ENCODE measurements around the gene CCDC9B.

CCDC9B gene

DNA sequence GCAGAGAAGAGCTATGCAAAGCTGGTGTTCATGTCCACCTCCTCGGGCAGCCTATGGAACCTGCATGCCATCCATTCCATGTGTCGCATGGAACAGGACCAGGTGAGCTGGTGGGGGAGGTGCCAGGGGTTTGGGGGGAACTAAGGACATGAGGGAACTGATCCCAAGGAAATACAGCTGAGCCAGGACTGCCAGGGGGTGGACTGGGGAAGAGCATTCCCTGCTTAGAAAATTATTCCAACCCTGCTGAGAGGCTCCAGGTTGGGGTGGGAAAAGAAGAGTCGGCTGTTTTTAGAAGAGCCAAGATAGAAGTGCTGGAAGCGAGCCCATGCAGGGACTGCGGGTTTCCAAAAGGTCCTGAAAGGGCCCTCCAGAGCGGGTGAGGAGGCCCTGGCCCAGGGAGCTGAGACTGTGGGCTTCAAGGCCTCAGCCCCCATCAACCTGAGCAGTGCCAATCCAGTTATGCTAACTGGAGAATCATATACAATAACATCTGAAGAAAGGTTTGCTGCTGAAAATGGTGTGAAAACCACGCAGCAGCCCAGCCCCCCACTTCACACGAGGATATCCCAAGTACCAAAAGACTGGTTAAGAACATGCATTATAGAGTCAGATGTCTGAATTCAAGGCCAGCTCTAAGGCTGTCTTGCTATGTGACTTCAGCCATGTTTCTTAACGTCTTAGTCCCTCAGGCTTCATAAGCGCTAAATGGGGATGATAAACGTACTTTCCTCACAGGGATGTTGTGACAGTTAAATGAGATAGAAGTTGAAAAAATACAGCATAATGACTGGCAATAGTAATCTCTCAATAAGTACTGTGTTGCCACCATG, 25.1 kb upstream of the CCDC9B start:
- no peak for DNase-seq (ENCODE audit: low read depth)

DNA sequence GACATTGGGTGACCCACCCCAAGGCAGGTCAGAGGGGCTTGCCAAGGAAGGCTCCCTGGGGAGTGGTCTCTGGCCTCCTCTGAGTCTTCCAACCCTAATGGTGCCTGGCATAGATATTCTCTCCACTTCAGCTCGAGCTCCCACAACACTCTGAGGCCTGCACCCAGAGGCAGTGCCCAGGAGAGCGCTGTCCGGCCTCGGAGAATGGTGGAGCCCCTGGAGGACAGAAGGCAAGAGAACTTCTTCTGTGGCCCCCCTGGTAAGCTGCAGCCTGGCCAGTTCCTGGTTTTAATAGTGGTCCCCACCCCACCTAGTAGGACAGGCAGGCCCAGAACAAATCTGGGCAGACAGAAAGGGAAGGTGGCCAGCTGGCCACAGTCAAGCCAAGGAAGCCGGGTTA, 24.3 kb upstream of the CCDC9B start:
- no peak for DNase-seq (ENCODE audit: low read depth)

DNA sequence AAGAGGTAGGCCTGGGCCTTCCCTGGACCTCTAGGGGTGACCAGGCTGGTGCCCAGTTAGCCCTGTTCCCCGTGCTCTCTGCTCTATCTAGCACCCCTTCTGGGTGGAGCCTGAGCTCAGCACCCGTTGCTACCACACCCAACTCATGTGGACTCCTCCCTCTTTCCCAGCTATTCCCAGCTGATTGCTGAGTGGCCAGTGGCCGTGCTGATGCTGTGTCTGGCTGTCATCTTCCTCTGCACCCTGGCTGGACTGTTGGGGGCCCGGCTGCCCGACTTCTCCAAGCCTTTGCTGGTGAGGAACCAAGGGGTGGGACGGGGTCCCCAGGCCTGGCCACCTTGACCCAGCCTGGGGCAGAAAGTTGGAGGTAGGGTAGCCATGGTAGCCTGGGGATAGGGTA, 23.5 kb upstream of the CCDC9B start:
- DNase-seq (ENCODE audit: low read depth), result no peak

DNA sequence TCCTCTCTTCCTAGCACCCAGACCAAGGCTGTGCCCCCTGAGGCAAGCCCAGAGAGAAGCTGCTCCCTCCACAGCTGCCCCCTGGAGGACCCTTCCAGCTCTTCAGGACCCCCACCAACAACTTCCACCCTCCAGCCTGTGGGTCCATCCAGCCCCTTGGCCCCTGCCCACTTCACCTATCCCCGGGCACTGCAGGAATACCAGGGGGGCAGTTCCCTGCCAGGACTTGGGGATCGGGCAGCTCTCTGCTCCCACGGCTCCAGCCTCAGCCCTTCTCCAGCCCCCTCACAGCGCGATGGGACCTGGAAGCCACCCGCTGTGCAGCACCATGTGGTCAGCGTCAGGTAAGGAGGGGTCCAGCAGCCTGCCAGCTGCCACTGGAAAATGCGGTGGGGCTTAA, 22.9 kb upstream of the CCDC9B start:
- DNase-seq (ENCODE audit: low read depth), result no peak

DNA sequence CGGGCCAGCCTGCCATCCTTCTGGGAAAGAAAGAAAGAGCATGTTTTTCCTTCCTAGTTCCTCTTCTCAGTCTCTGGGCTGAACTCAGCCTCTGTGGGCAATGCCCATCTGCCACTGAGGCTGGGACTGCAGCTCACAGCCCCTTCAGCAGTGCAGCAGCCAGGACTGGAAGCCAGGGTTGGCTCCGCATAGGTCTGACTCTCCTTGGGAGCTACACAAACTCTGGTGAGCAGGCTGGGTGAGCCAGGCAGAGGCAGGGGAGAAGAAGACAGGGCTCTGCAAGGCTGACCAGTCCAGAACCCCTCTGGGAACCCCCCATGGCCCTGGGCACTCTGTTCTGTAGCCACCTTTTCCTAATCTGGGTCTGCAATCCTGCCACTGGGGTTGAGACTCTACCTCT, 20.9 kb upstream of the CCDC9B start:
- no peak for DNase-seq (ENCODE audit: low read depth)

DNA sequence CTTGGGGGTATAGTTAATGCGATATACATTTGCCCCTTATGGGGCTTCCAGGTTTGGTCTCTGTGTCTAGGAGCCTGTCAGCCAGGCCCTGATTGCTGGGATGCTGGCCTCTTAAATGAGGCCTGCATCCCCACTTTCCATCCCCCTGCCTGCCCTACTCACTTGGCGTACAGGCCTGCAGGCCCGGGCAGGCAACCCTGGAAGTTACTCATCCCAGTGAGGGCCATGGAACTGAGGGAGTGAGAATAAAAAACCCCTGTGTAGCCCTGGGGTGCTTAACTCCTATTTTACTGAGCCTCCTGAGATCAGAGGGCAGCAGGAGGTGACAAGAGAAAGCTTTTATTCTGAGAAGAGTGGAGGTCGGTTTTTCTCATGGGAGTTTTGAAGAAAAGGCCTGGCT, 19.3 kb upstream of the CCDC9B start:
- no peak for DNase-seq (ENCODE audit: low read depth)

DNA sequence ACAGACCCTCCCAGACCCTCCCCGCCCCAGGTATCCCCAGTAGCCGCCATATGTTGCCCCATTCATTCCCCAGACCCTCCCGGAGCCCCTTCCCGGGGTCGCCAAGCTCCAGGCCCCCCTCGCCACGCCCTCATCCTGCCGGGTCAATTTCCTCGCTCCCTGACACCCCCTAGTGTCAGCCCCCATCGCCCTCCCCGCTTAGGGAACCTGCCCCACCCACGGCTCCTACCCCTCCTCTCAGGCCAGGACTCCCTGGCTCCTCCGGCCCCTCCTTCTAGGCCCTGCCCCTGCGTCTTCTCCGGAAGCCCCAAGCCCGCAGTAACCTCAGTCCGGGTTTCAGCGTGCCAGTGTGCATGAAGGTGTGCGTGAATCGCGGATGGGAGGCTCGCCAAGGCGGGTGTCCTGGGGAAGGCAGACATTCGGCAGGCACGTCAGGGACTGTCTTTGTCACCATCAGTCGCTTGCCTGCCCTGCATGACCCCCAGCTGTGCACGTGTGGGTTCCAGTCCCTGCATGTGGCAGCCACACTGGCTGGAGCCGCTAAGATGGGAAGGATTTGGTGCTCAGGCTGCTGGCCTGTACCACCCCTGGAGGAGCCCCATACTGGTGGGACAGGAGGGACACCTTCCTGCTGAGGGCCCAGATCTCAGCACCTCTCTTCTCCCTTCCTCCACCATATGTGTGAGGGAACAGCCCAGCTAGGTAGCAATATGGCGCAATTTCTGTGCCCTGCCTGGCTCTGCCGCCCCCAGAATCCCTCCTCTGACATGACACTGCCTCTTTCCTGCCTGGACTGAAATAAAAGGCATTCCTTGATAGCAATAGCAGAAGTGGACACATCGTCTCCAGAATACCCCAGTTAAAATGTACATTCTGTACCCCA, 18.0 kb upstream of the CCDC9B start:
- no peak for DNase-seq (ENCODE audit: low read depth)

DNA sequence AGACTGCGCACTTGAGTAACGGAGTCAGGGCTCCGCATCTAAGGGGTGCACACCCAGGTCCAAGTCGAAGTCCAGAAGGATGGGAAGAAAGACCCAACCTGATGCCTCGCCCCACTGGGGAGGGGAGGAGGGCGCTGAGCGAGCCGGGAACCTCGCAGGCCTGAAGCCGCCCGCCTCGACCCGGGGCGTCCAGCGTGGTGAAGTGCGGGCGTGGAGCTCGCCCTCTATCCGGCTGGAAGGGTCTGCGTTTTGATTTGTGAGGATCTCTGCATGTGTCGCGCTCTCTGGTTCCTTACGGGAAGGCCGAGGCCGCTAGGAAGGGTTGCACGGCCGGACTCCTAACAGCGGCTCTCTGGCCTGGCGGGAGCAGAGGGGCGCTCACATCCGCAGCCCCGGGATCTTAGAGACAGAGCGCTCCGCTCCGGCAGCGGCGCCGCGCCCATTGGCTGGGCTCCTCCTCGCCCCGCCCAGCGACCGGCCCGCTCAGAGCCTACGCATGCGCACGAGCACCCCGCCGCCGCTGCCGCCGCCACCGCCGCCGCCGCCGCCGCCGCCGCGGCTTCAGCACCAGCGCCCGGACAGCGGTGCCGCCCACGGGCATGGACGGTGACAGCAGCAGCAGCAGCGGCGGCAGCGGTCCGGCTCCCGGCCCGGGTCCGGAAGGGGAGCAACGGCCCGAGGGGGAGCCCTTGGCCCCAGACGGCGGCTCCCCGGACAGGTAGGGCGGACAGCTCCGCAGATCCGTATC, 17.2 kb upstream of the CCDC9B start, which contains the start of gene DISP2:
TSS of gene DISP2 (plus strand) at position 497 of the 748 bp plus-strand sequence. CDS start at position 600, 103 bp downstream.
- DNase-seq (ENCODE audit: low read depth), result no peak

DNA sequence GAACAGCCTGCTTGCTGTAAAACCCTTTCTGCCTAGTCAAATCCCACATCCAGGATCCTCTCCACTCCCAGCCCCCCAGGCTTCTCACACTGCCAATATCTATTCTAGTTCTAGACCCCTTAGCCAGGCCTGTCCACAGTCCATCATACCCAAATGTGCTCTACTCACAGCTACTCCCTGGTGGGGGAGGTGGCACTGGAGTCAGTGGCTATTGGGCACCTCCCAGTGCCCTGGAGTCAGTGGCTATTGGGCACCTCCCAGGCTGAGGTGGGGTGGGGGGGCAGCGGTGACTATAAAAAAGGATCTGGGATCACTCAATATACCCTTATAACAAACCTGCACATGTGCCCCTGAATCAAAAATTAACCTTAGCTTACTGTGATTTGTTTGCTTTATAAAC, 16.5 kb upstream of the CCDC9B start:
- no peak for DNase-seq (ENCODE audit: low read depth)

DNA sequence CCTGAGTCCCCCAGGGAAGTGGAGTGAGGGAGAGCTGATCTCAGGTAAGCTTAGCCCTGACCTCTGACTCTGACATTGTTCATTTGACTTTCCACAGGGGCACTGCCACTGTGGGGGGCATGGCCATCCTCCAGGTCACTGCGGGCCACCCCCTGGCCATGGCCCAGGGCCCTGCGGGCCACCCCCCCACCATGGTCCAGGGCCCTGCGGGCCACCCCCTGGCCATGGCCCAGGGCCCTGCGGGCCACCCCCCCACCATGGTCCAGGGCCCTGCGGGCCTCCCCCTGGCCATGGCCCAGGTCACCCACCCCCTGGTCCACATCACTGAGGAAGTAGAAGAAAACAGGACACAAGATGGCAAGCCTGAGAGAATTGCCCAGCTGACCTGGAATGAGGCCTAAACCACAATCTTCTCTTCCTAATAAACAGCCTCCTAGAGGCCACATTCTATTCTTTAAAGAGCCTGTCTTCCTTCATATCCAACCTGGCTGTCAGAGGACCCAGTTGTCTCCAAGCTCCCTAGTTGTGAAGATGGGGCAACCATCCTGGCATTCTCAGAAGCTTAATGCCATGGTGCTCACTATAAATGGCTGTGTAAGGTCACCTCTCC, 15.3 kb upstream of the CCDC9B start:
- no peak for DNase-seq (ENCODE audit: low read depth)

DNA sequence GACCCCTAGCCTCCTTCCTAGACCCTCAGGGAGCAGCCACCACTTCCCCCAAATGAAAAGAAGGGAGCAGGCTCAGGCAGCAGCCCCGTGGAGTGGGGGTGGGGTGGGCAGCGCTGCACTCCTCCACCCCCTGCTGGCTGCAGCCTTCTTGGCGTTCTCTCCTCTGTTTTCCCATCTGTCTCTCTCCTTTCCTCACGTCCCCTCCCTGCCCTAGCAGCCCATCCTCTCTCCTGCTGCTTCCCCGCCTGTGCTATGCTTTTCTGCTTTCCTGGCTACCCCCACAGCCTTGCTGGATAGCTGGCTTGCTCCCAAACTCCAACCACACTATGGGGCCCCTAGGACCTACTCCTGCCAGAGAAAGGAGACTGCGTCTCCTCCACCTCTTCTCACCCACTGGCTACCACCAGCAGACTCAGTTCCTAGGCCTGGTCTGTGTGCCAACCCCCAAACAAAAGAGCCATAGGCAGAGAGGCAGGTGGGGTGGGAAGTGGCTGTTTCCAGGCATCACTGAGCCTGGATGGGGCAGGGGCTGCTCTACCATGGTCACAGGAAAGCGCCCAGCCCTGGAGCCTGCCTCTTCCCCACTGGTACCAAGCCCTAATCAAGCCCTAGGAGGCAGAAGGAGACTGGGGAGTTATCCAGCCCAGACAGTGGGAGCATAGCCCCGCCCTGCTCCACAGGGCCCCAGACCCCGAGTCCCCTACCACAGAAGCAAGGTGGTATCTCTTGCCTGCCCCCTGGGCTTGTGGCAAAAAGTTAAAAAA, 13.9 kb upstream of the CCDC9B start:
- DNase-seq (ENCODE audit: low read depth), result no peak

DNA sequence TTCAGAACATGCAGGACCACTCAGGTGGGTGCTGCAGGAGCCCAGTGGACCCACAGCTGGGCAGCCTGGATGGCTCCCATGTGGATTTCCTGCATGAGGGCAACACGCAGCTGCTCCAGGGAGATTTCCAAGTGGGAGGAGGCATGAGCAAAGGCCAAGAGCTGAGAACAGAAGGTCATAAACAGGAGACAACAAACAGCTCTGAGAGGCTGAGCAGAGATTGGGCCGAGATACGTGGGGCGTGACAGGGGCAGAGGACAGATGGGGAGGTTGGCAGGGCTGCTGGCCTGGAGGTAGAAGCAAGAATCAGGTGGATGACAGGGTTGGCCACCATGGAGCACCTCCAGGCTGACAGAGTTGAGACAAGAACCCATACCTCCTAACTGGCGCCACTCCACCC, 13.0 kb upstream of the CCDC9B start:
- DNase-seq (ENCODE audit: low read depth), result no peak

DNA sequence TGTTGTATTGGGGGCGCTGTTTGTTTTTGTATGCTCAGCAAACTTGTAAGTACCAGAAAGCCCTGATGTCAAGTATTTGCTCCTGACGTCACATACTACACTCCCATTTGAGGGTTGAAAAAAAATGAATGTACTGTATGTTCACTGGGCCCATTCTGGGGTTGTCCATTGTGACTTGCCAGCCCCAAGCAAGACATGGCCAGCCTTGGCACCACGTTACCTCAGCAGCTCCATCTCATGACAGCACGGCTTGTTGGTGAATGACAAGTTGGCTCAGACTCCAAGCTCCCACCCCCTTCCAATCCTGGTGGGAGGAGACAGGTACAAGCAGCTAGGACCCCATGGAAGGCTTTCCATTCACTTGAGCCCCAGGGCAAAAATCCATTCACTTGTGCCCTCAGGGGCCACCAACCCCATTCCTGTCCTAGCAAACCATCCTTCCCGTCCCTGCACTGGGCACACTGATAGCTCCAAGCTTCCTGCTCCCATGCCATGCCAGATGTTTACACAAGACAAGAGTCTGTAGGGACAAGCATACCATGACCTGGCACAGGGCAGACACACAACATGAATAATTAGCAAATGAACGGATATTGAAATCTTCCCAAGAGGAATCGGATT, 11.7 kb upstream of the CCDC9B start:
- DNase-seq (ENCODE audit: low read depth), result no peak

DNA sequence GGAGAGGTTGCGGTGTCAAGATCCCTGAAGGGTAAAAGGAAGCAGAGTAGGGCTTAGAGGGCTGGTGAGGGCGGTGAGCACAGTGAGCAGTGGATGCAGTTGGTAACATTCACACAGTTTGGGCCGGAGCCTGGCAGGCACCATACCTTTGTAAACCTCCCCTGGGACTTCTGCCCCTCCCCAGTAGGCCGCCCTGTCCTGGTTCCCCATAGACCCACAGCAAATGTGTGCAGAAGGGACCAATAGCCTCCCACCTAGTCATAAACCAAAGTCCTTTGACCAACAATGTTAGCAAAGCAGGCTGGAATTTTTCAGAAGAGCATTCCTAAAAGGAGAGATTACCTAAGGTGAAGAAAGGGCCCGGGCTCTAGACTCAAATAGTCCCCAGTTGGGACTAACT, 8.4 kb upstream of the CCDC9B start:
- DNase-seq (ENCODE audit: low read depth), result no peak

DNA sequence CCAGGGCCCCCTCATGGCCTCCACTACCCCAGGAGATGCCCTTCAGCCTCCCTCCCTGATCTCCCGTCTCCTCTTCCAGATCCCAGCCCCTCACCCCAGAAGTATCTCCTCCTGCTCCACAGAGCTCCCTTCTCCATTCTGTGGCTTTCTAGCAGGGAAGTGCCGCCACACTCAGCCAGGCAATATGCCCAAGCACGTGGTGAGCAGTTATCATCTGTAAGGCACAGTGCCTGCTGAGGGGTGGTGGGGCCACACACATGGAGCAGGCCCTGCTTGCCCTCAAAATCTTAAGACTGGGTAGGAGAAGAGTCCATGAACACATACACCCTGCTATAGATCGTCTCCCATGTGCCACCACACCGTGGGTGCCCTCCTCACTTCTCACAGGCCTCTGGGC, 7.7 kb upstream of the CCDC9B start:
- DNase-seq (ENCODE audit: low read depth), result no peak

DNA sequence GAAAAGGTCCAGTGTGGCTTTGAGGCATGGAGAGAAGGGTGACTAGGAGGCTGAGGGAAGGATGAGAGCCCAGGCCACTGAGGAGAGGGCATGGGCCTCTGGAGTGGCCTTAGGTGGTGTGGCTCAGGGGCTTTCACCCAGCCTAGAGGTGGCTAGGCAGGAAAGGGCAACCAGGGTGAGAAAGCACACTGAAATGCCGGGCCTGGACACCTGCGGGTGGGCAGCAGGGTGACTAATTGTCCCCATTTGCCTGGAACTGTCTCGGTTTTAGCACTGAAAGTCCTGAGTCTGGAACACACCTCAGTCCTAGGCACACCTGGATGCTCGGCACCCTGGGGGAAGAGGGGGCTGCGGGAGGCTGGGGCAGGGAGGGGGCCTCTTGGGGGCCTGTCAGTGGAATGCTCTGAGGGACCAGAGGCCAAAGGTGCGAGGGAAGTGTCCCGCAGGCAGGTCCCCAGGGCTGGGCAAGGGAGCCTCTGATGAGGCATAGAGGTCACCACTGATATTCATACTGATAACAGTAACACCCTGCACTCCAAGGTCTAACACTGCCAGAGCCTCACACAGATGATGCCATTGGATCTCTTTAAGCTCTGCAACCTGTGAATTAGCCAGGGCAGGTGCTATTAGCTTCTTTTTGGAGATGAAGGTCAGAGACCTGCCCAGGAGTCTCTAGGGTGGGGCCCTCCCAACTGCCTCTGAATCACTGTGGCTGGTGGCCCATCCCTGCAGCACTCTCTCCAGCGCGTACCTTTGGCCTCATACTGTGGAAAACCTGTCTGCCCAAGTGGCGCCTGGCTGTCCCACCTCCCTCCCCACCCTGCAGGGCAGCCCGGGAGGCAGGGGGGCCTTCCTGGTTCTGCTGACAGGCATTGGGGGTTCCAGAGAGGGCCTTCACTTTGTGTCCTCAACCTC, 7.1 kb upstream of the CCDC9B start:
- DNase-seq (ENCODE audit: low read depth), result no peak

DNA sequence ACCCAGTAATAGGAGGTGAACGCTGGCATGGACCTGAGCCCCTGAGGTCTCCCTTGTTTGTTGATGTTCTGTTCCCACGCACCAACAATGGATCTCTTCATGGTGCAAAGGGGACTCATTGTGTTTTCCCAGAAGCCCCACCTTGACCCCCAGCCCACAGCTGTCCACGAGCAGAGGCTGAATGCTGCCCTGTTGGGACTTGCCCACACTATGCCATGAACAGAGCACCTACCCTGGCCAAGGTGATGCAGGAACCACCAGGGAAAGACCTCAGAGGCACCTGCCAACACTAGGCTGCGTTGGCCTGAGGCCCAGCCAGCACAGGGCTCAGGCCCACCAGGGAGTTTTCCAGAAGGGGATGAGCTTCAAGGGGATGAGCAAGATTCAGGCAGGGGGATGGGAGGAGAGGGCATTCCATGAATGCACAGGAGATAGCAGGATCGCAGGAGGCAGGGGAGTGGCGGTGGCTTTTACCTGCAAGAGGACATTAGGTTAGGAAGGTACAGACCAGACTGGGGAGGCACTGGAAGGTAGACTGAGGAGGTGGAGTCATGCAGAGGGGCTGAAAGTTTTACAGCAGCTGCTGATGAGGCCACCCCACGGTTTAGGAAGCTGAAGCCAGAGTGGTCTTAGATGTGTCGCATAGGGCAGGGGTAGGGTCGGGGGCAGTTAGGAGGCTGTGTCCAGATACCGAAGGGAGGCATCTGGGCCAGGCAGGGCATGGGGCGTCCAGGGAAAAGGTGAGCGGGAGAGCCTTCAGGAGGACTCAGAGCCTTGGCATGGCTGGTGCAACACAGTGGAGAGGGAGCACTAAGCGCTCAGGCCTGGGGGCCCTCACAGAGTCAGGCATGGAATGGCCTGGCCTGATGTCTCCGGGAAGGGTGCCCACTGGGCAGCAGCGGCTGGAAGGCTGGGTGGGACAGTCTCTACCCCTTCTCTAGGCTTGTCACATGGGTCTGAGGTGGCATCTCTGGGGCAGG, 6.1 kb upstream of the CCDC9B start:
- DNase-seq (ENCODE audit: low read depth), result no peak

DNA sequence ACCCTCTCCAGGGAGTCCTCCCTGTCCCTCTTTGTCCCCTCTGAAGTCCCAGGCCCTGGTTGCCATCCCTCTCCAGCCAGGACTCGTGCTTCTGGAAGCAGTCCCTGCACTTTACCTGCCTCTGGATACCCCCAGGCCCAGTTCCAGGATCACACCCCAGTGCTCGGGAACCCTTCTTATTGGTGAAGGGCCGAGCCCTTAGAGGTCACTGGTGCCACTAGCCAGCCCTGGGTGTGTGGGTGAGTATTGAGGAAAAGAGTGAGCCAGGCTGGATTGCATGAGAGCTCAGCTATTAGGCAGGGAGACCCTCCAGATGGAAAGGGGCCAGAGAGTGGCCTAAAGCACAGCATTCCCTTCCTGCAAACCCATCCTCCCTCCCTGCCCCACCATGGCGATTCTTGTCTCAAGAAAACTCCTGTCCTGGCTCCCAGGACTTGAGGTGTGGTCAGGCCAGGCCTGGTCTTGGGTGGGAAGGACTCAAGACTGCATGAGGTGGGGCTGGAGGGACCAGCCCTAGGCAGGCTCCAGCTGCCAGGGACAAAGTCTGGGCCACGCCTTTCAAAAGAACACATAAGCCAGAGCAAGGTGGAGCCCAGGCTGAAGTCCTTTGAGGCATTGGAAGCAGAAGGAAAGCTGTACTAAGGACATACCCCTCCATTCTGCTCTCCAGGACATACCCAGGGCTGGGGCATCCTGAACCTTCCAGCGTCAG, 5.3 kb upstream of the CCDC9B start:
- no peak for DNase-seq (ENCODE audit: low read depth)
